GM12892 (cell line): Measurements from ENCODE around the gene OR10A4.

Experiments
- DNase-seq: peaks from one replicate; pipeline ENCODE4 v3.0.0; 2011; ENCODE audit not compliant: insufficient read length
- FAIRE-seq: peaks from 2 replicates; lab custom pipeline; 2011; peaks lifted over from hg19 to GRCh38; lab: Jason Lieb, UNC
- POLR2A ChIP-seq: IDR thresholded peaks from 2 replicates; pipeline ENCODE4 v1.6.1; 2011; ENCODE audit warnings: low read depth, low read length, control low read depth
- POLR2AphosphoS5 ChIP-seq: IDR thresholded peaks from 2 replicates; pipeline ENCODE4 v1.6.1; 2011; ENCODE audit warnings: low read depth, low read length, control low read depth
- TAF1 ChIP-seq: IDR thresholded peaks from 2 replicates; pipeline ENCODE4 v1.6.1; 2011; ENCODE audit warnings: low read depth, mild to moderate bottlenecking, control low read depth, low read length, borderline replicate concordance

Gene OR10A4

GRCh38 chr11:6911378-6911777 lies 35.0 kb downstream of the OR10A4 start:
- TF ChIP-seq POLR2AphosphoS5: no peak
- TF ChIP-seq POLR2A: no peak
- TF ChIP-seq TAF1: no peak
- no peak for DNase-seq
- FAIRE-seq: peak; percentile 81

GRCh38 chr11:6911948-6912347 lies 35.5 kb downstream of the OR10A4 start:
- DNase-seq (no peak), FAIRE-seq (no peak)
- TF ChIP-seq POLR2AphosphoS5: no peak
- no peak for TF ChIP-seq TAF1
- TF ChIP-seq POLR2A: no peak

GRCh38 chr11:6919698-6920097 lies 43.3 kb downstream of the OR10A4 start:
- DNase-seq (no peak), FAIRE-seq (peak; percentile 73)
- TF ChIP-seq POLR2AphosphoS5 (no peak), TAF1 (no peak), POLR2A (no peak)

GRCh38 chr11:6920702-6921101 lies 44.3 kb downstream of the OR10A4 start, which contains the start of gene OR2D3:
Gene OR2D3 (plus strand): TSS chr11:6921002. CDS start chr11:6921002, 0 bp downstream.
- TF ChIP-seq TAF1: no peak
- TF ChIP-seq POLR2AphosphoS5: no peak
- TF ChIP-seq POLR2A: no peak
- no peak for FAIRE-seq
- DNase-seq: no peak

- FAIRE-seq: no peak
- DNase-seq: no peak
- TF ChIP-seq POLR2A (no peak), TAF1 (no peak), POLR2AphosphoS5 (no peak)
Observed at GRCh38 chr11:6925007-6925577, 48.7 kb downstream of the OR10A4 start.

- TF ChIP-seq POLR2A: no peak
- TF ChIP-seq TAF1: no peak
- TF ChIP-seq POLR2AphosphoS5: no peak
- no peak for DNase-seq
- FAIRE-seq: no peak
Observed at GRCh38 chr11:6925636-6926207, 49.3 kb downstream of the OR10A4 start.

- peak; percentile 34 for DNase-seq
- peak; percentile 98 for FAIRE-seq
- TF ChIP-seq POLR2AphosphoS5: no peak
- no peak for TF ChIP-seq TAF1
- TF ChIP-seq POLR2A: no peak; the same call in 1 of the 2 replicates
Observed at GRCh38 chr11:6926208-6927029, 50.0 kb downstream of the OR10A4 start, which contains the start of gene ZNF215. Gene ZNF215 (plus strand): TSS chr11:6926426. CDS start chr11:6932273, 5,847 bp downstream.

GRCh38 chr11:6927030-6927617 lies 50.7 kb downstream of the OR10A4 start:
- DNase-seq (peak; percentile 8), FAIRE-seq (no peak)
- TF ChIP-seq TAF1 (no peak), POLR2AphosphoS5 (no peak), POLR2A (0 out of 2 replicates have a peak, but pooled peaks have one; percentile 10)
